Mesenchymal stem cell (in vitro differentiated cells and primary cell): ENCODE data around the gene ADAM8.

Experiments used
- DNase-seq: peaks from one replicate; pipeline ENCODE4 v3.0.0-alpha.2; 2013
- H2AFZ ChIP-seq: one replicate; pipeline ENCODE4 v1.6.1; 2013; ENCODE audit warnings: low read depth, mild to moderate bottlenecking, control low read depth, inconsistent platforms, low read length, moderate library complexity
- H2AK5ac ChIP-seq: 2 replicates; pipeline ENCODE4 v1.6.1; 2013; ENCODE audit warnings: low read length, moderate library complexity, mild to moderate bottlenecking, inconsistent platforms; ENCODE audit not compliant: severe bottlenecking
- H2BK120ac ChIP-seq: one replicate; pipeline ENCODE4 v1.6.1; 2013; ENCODE audit warnings: low read depth, mild to moderate bottlenecking, inconsistent platforms, low read length, moderate library complexity
- H2BK12ac ChIP-seq, 2 experiments: one replicate each; pipeline ENCODE4 v1.6.1; 2013; ENCODE audit warnings: inconsistent platforms in 2 of 2, low read length in 2 of 2, mild to moderate bottlenecking in 2 of 2, moderate library complexity in 2 of 2, control low read depth in 1 of 2
- H2BK15ac ChIP-seq: one replicate; pipeline ENCODE4 v1.6.1; 2013; ENCODE audit warnings: mild to moderate bottlenecking, low read depth, inconsistent platforms; ENCODE audit not compliant: poor library complexity, severe bottlenecking
- H2BK5ac ChIP-seq: 2 replicates; pipeline ENCODE4 v1.6.1; 2013; ENCODE audit warnings: low read depth, mild to moderate bottlenecking, low read length, control low read depth, inconsistent platforms; ENCODE audit not compliant: poor library complexity, severe bottlenecking
- H3K14ac ChIP-seq, 2 experiments: one replicate each; pipeline ENCODE4 v1.6.1; 2013; ENCODE audit warnings: inconsistent platforms in 2 of 2, low read length in 2 of 2, control low read depth in 1 of 2, mild to moderate bottlenecking in 1 of 2, moderate library complexity in 1 of 2
- H3K18ac ChIP-seq, 2 experiments: one replicate each; pipeline ENCODE4 v1.6.1; 2013; ENCODE audit warnings: inconsistent platforms in 2 of 2, low read length in 2 of 2, control low read depth in 1 of 2, low read depth in 1 of 2, mild to moderate bottlenecking in 1 of 2
- H3K23ac ChIP-seq, 2 experiments: one replicate each; pipeline ENCODE4 v1.6.1; 2013; ENCODE audit warnings: inconsistent platforms in 2 of 2, low read length in 2 of 2, mild to moderate bottlenecking in 2 of 2, moderate library complexity in 2 of 2, control low read depth in 1 of 2
- H3K27ac ChIP-seq: 2 replicates; pipeline ENCODE4 v1.5.1; 2013; ENCODE audit warnings: mild to moderate bottlenecking, moderate library complexity, low read length, control low read depth, inconsistent platforms; ENCODE audit not compliant: poor library complexity, severe bottlenecking
- H3K27me3 ChIP-seq, 2 experiments: 2 replicates each; pipeline versions ENCODE4 v1.6.1 to v1.7.0; 2013; ENCODE audit warnings: low read length in 2 of 2, mild to moderate bottlenecking in 2 of 2, moderate library complexity in 2 of 2, control low read depth in 1 of 2, inconsistent platforms in 1 of 2; ENCODE audit not compliant: control insufficient read depth in 1 of 2, insufficient read depth in 1 of 2
- H3K36me3 ChIP-seq, 2 experiments: 2 replicates each; pipeline versions ENCODE4 v1.6.1 to v1.7.0; 2013; ENCODE audit warnings: low read length in 2 of 2, control low read depth in 1 of 2, inconsistent platforms in 1 of 2, low read depth in 1 of 2, mild to moderate bottlenecking in 1 of 2; ENCODE audit not compliant: insufficient read depth in 2 of 2, control insufficient read depth in 1 of 2
- H3K4ac ChIP-seq, 2 experiments: one replicate each; pipeline ENCODE4 v1.6.1; 2013; ENCODE audit warnings: inconsistent platforms in 2 of 2, low read length in 2 of 2, mild to moderate bottlenecking in 2 of 2, moderate library complexity in 2 of 2, control low read depth in 1 of 2, low read depth in 1 of 2
- H3K4me1 ChIP-seq: 2 replicates; pipeline ENCODE4 v1.6.1; 2013; ENCODE audit warnings: low read depth, low read length, control low read depth; ENCODE audit not compliant: control insufficient read depth, insufficient read depth
- H3K4me2 ChIP-seq: 2 replicates; pipeline ENCODE4 v1.6.1; 2013; ENCODE audit warnings: low read length, mild to moderate bottlenecking, inconsistent platforms; ENCODE audit not compliant: poor library complexity, severe bottlenecking
- H3K4me3 ChIP-seq, 2 experiments: 2 replicates each; pipeline versions ENCODE4 v1.5.1 to v1.7.0; 2013; ENCODE audit warnings: low read length in 2 of 2, mild to moderate bottlenecking in 2 of 2, control low read depth in 1 of 2, low read depth in 1 of 2; ENCODE audit not compliant: insufficient read depth in 1 of 2
- H3K79me1 ChIP-seq: replicated peaks from 2 replicates; pipeline ENCODE4 v1.6.1; 2013; ENCODE audit warnings: mild to moderate bottlenecking, control low read depth, low read length, inconsistent platforms; ENCODE audit not compliant: poor library complexity, severe bottlenecking
- H3K9ac ChIP-seq: 2 replicates; pipeline ENCODE4 v1.7.0; 2013; ENCODE audit warnings: mild to moderate bottlenecking, low read length, moderate library complexity
- H3K9me3 ChIP-seq: 2 replicates; pipeline ENCODE4 v1.7.0; 2013; ENCODE audit warnings: mild to moderate bottlenecking, low read length; ENCODE audit not compliant: control insufficient read depth
- H4K8ac ChIP-seq: one replicate; pipeline ENCODE4 v1.6.1; 2013; ENCODE audit warnings: inconsistent platforms, mild to moderate bottlenecking, low read length, moderate library complexity
- H4K91ac ChIP-seq: one replicate; pipeline ENCODE4 v1.6.1; 2013; ENCODE audit warnings: mild to moderate bottlenecking, low read length, inconsistent platforms
- WGBS: methylation state at CpG from one replicate; pipeline ENCODE4 v1.1.7; 2013; ENCODE audit warnings: mixed read lengths; 5-methylcytosine and 5-hydroxymethylcytosine counted together

ADAM8 gene

DNA sequence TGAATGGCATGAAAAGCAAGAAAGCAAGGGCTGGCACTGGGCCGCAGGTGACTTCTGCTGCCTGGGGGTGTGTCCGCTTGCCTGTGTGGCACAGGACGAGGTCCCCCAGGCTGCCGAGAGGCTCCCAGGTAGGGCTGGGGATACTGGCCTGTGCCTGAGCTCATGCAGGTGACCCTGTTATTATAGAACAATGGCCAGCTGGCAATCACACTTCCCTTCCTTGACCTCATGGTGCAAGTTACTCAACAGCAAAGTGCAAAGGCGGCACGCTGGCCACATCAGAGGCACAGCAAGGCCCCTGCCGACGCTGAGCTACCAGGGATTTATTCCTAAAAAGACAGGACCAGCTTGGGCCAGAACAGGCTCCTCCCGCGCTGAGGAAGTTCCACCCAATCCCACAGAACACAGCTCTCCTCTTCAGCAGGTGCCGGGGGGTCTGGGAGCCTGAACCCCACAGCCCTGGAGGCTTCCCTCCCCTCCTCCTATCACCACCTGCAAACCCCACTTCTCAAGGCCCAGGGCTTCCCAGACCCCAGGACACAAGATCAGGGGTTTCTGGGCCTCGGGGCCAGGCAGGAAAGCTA is 1.4 kb upstream of the ADAM8 start:
- Histone ChIP-seq H4K91ac (no peak overlapping the region), H3K4ac (peak overlapping the region in 1 of 2 experiments; percentile 41), H2AFZ (no peak overlapping the region), H3K79me1 (peaks cover 4% of the 10 kb centered on the region), H3K36me3 (peaks cover 45 to 56% of the 10 kb centered on the region in 2 experiments), H4K8ac (no peak overlapping the region), H3K18ac (peak overlapping the region in 1 of 2 experiments; percentile 6), H3K27me3 (peaks cover 0 to 26% of the 10 kb centered on the region in 2 experiments), H3K4me2 (peak overlapping the region; percentile 7), H3K23ac (no peak overlapping the region), H2BK120ac (no peak overlapping the region), H3K14ac (peak overlapping the region in 1 of 2 experiments; percentile 26), H3K9ac (no peak overlapping the region), H2BK12ac (peak overlapping the region in 1 of 2 experiments; percentile 68), H2AK5ac (no peak overlapping the region), H3K4me3 (no peak overlapping the region), H3K4me1 (peaks cover 53% of the 10 kb centered on the region), H3K27ac (peak overlapping the region; percentile 36), H2BK5ac (no peak overlapping the region), H2BK15ac (no peak overlapping the region), H3K9me3 (no peaks in the 10 kb centered on the region)
- no peak for DNase-seq
- 76% methylated on average over 12 of the region's 12 CpGs for WGBS

DNA sequence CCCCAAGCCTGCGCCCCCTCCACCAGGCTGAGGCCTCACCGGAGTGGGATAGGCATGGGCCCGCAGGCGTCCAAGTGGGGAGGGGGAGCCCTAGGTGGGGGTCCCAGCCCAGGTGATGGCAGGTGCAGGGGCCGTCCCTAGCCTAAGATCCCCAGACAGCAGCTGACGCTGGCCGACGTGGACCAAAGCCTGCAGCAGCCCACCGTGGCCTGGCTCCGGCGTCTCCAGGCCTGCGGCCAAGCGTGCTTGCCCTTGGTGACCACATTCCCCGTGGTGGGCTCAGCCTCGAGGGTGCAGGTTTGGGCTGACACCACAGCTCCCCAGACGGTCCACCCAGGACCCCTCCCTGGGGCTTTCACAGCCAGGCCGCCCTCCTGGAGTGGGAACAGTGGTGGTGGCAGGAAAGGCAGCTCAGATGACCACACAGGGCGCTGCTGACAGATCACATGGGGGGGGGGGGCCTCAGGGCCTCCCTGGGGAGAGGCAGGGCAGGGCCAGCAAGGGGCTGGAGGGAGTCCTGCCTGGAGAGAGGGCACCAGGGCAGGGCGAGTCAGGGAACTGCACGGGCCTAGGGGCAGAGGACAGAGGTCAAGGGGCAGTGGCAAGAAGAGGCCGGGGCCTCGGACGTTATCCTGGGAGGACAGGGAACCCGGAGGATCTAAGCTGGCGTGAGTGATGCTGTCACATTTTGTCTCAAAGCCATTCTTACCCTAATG is 767 bp upstream of the ADAM8 start:
- H3K27me3 ChIP-seq = peaks cover 0 to 26% of the 10 kb centered on the region in 2 experiments
- H2BK12ac ChIP-seq = no peak overlapping the region
- no peak overlapping the region for H3K14ac ChIP-seq
- H2AFZ ChIP-seq = no peak overlapping the region
- H3K4me2 ChIP-seq = no peak overlapping the region
- no peak overlapping the region for H2BK120ac ChIP-seq
- DNase-seq = no peak
- no peak overlapping the region for H3K4me3 ChIP-seq
- peaks cover 38 to 56% of the 10 kb centered on the region in 2 experiments for H3K36me3 ChIP-seq
- no peak overlapping the region for H3K27ac ChIP-seq
- H3K23ac ChIP-seq = no peak overlapping the region
- H2BK15ac ChIP-seq = no peak overlapping the region
- no peak overlapping the region for H2BK5ac ChIP-seq
- H4K91ac ChIP-seq = peak overlapping the region; percentile 46
- peak overlapping the region; percentile 33 for H4K8ac ChIP-seq
- H3K9ac ChIP-seq = no peak overlapping the region
- H3K4me1 ChIP-seq = peaks cover 53% of the 10 kb centered on the region
- H2AK5ac ChIP-seq = no peak overlapping the region
- peaks cover 4% of the 10 kb centered on the region for H3K79me1 ChIP-seq
- no peak overlapping the region for H3K4ac ChIP-seq
- no peaks in the 10 kb centered on the region for H3K9me3 ChIP-seq
- WGBS = 82% methylated on average over 25 of the region's 25 CpGs
- H3K18ac ChIP-seq = no peak overlapping the region

DNA sequence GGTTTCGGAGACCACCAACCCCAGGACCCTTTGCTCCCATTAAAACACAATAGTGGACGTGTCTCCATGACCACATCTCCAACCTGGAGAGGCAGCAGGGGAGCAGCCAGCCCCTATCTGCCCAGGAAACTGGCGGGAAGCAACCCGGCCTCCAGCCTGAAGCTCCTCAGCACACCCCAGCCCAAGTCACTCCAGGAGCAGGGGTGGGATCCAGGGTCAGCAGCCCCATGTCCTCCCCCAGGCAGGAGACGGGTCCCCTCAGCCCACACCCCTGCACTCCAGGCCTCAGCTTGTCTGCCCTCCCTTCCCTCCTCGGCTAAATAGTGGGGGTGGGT is 601 bp downstream of the ADAM8 start:
- no peak overlapping the region for H3K9ac ChIP-seq
- peaks cover 0 to 26% of the 10 kb centered on the region in 2 experiments for H3K27me3 ChIP-seq
- H3K4ac ChIP-seq = no peak overlapping the region
- no peak overlapping the region for H2BK120ac ChIP-seq
- no peak overlapping the region for H3K27ac ChIP-seq
- no peak overlapping the region for H4K8ac ChIP-seq
- H3K9me3 ChIP-seq = no peaks in the 10 kb centered on the region
- peaks cover 53% of the 10 kb centered on the region for H3K4me1 ChIP-seq
- peak overlapping the region; percentile 26 for H2BK15ac ChIP-seq
- H2AFZ ChIP-seq = no peak overlapping the region
- DNase-seq = no peak
- H3K23ac ChIP-seq = no peak overlapping the region
- H2BK12ac ChIP-seq = no peak overlapping the region
- no peak overlapping the region for H3K14ac ChIP-seq
- no peak overlapping the region for H4K91ac ChIP-seq
- H3K79me1 ChIP-seq = peaks cover 4% of the 10 kb centered on the region
- peaks cover 25 to 54% of the 10 kb centered on the region in 2 experiments for H3K36me3 ChIP-seq
- no peak overlapping the region for H2AK5ac ChIP-seq
- peak overlapping the region in 1 of 2 experiments; percentile 18 for H3K4me3 ChIP-seq
- H2BK5ac ChIP-seq = no peak overlapping the region
- H3K4me2 ChIP-seq = peak overlapping the region; percentile 62
- H3K18ac ChIP-seq = no peak overlapping the region
- 63% methylated on average over 6 of the region's 6 CpGs for WGBS

DNA sequence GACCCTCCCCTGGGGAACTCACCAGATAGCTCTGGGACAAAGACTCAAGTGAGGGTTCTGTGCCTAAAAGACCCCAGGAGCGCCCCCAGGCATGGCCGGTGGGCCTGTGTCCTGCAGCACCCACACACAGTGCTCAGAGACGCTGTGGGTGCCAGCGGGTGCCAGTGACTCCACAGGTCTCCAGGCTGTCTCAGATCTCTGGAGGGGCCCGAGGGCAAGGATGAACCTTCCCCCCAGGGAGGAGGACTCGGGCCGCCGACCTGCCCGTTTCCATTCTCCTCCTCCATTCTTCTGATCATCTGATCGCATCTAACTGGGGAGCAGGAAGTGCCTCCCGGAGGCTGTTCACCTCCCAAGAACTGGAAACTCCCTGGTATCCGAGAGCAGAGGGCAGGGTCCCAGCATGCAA is 980 bp downstream of the ADAM8 start:
- H2AK5ac ChIP-seq = no peak overlapping the region
- no peak overlapping the region for H4K8ac ChIP-seq

More for the DNA sequence above, 980 bp downstream of the ADAM8 start:
- WGBS = 42% methylated on average over 12 of the region's 12 CpGs
- Histone ChIP-seq H3K27me3 (peaks cover 0 to 26% of the 10 kb centered on the region in 2 experiments), H3K4me1 (peaks cover 52% of the 10 kb centered on the region), H3K18ac (no peak overlapping the region), H2BK12ac (no peak overlapping the region), H4K91ac (no peak overlapping the region), H3K4me2 (no peak overlapping the region), H3K9me3 (no peaks in the 10 kb centered on the region), H3K4me3 (no peak overlapping the region), H2AFZ (no peak overlapping the region), H3K23ac (no peak overlapping the region), H3K14ac (no peak overlapping the region), H3K9ac (no peak overlapping the region), H2BK5ac (no peak overlapping the region), H2BK120ac (no peak overlapping the region), H3K27ac (no peak overlapping the region), H3K79me1 (peaks cover 4% of the 10 kb centered on the region), H3K36me3 (peaks cover 25 to 54% of the 10 kb centered on the region in 2 experiments), H3K4ac (no peak overlapping the region), H2BK15ac (peak overlapping the region; percentile 26)
- no peak for DNase-seq
